Measurements from ENCODE around the gene SASH1. TPM values are rescaled to one million over a fixed set of nuclear protein-coding genes. Genes with fewer than 3 reads are reported as not detected.

Gene SASH1
- total and polyA plus RNA-seq, 9 of the 15 experiments (the other 6 are each of a cell fraction or from before 2014, with no cell fraction given) = 0.35 to 3.5 (median 1.6) TPM

- H3K9me1 ChIP-seq (ENCODE audit: control insufficient read depth, insufficient read depth, low read length) = no peaks in the 10 kb centered on the region
- 0 out of 2 replicates have a peak, but pooled peaks have one; percentile 4 for TF ChIP-seq CEBPB (tag; IDR thresholded peaks at IDR 0.05)
- TF ChIP-seq NFIX (CRISPR knock-in tag; IDR thresholded peaks at IDR 0.05; ENCODE audit: low read depth) = no peak
- 0 out of 2 replicates have a peak, but pooled peaks have one; percentile 2 for TF ChIP-seq KLF16 (IDR thresholded peaks at IDR 0.05)
- no peaks in the 10 kb centered on the region for H3K4me1 ChIP-seq (replicated peaks in 1 of 2; ENCODE audit: control insufficient read depth in 2 of 2, insufficient read depth in 2 of 2, low read length in 2 of 2)
- BruUV-seq (replicated peaks) = no TSS peak
- FAIRE-seq (no peak), DNase-seq (ENCODE audit: extremely low read depth in 1 of 4, low spot score in 3 of 4) (no peak), ATAC-seq (no peak)
- no peaks in the 10 kb centered on the region for H3K79me2 ChIP-seq (ENCODE audit: control insufficient read depth, insufficient read depth, low read length)
- POLR2A ChIA-PET = no interaction called here
- no peak overlapping the region for H3K4me2 ChIP-seq (ENCODE audit: insufficient read depth, low read length)
- no peaks in the 10 kb centered on the region for H4K20me1 ChIP-seq (replicated peaks; ENCODE audit: control insufficient read depth, insufficient read depth, low read length)
- no peak overlapping the region for H3K4me3 ChIP-seq
- H2AFZ ChIP-seq (ENCODE audit: low read depth, low read length) = no peak overlapping the region
- H3K27ac ChIP-seq (ENCODE audit: extremely low read depth, low read depth, low read length) = no peak overlapping the region
- 8% methylated on average over 5 of the region's 5 CpGs for WGBS (ENCODE audit: insufficient coverage, low coverage, missing lambda C conversion rate)
- H3K9me3 ChIP-seq (replicated peaks; ENCODE audit: control insufficient read depth, insufficient read depth, low read depth, low read length) = no peaks in the 10 kb centered on the region
- H3K9ac ChIP-seq (ENCODE audit: insufficient read depth in 1 of 2, low read depth in 2 of 2, low read length in 2 of 2) = no peak overlapping the region
- intact Hi-C loops (cut with micrococcal nuclease) = loop anchor here (2.0 to 10.0 kb wide), 2 partner anchors 320 to 958 kb away; no protein-coding TSS in a partner anchor
- peaks cover 9 to 13% of the 10 kb centered on the region in 2 experiments; a peak in 4 of 5 replicates for H3K27me3 ChIP-seq (ENCODE audit: control insufficient read depth in 2 of 2, insufficient read depth in 2 of 2, low read length in 2 of 2)
- H3K36me3 ChIP-seq (ENCODE audit: control insufficient read depth, insufficient read depth, low read length) = no peaks in the 10 kb centered on the region
- in situ Hi-C loops (cut with MboI) = no loop called here
- CTCF ChIA-PET (ENCODE audit: low intra/inter-chr PET ratio) = interaction anchor here (0.7 to 2.5 kb wide), 5 partner anchors 230 to 1073 kb away, joined by 3 to 12 read pairs (median 5); no protein-coding TSS in a partner anchor
These were observed 122.3 kb downstream of the SASH1 start for GRCh38 chr6:148465011-148465335.

- Histone ChIP-seq H3K36me3 (ENCODE audit: control insufficient read depth, insufficient read depth, low read length) (no peaks in the 10 kb centered on the region), H3K27ac (ENCODE audit: extremely low read depth, low read depth, low read length) (no peak overlapping the region), H3K4me1 (replicated peaks in 1 of 2; ENCODE audit: control insufficient read depth in 2 of 2, insufficient read depth in 2 of 2, low read length in 2 of 2) (no peaks in the 10 kb centered on the region), H3K4me2 (ENCODE audit: insufficient read depth, low read length) (no peak overlapping the region), H4K20me1 (replicated peaks; ENCODE audit: control insufficient read depth, insufficient read depth, low read length) (no peaks in the 10 kb centered on the region; the same call in 1 of the 2 replicates), H3K27me3 (ENCODE audit: control insufficient read depth in 2 of 2, insufficient read depth in 2 of 2, low read length in 2 of 2) (peaks cover 16 to 20% of the 10 kb centered on the region in 2 experiments), H3K9me3 (replicated peaks; ENCODE audit: control insufficient read depth, insufficient read depth, low read depth, low read length) (no peaks in the 10 kb centered on the region), H3K79me2 (ENCODE audit: control insufficient read depth, insufficient read depth, low read length) (no peaks in the 10 kb centered on the region), H2AFZ (ENCODE audit: low read depth, low read length) (no peak overlapping the region), H3K4me3 (no peak overlapping the region), H3K9ac (ENCODE audit: insufficient read depth in 1 of 2, low read depth in 2 of 2, low read length in 2 of 2) (no peak overlapping the region), H3K9me1 (ENCODE audit: control insufficient read depth, insufficient read depth, low read length) (no peaks in the 10 kb centered on the region)
- WGBS (ENCODE audit: insufficient coverage, low coverage, missing lambda C conversion rate) = 0% methylated on average over 6 of the region's 6 CpGs
- ATAC-seq (no peak), DNase-seq (ENCODE audit: extremely low read depth in 1 of 4, low spot score in 3 of 4) (no peak), FAIRE-seq (no peak)
- in situ Hi-C loops (cut with MboI) = no loop called here
- ChIA-PET POLR2A (interaction anchor here (0.7 kb wide), 1 partner anchor 509 kb away, joined by 3 read pairs; no protein-coding TSS in a partner anchor), CTCF (ENCODE audit: low intra/inter-chr PET ratio) (interaction anchor here (1.7 to 2.5 kb wide), 2 partner anchors 288 to 1074 kb away, joined by 5 to 12 read pairs; no protein-coding TSS in a partner anchor)
- no TSS peak for BruUV-seq (replicated peaks)
- intact Hi-C loops (cut with micrococcal nuclease) = loop anchor here (2.0 to 10.0 kb wide), 2 partner anchors 321 to 959 kb away; no protein-coding TSS in a partner anchor
- TF ChIP-seq ZBTB26 (CRISPR knock-in tag; IDR thresholded peaks at IDR 0.05) = no peak
- no peak for TF ChIP-seq NR2F6 (CRISPR knock-in tag; IDR thresholded peaks at IDR 0.05)
- no peak for TF ChIP-seq CHD4 (IDR thresholded peaks at IDR 0.05; ENCODE audit: insufficient read depth, insufficient replicate concordance, low read depth, low read length, poor library complexity, severe bottlenecking)
- TF ChIP-seq RAD21 (CRISPR knock-in tag; conservative IDR thresholded peaks at IDR 0.05 in 1 of 2, IDR thresholded peaks at IDR 0.05 in 1 of 2) = no peak
- TF ChIP-seq ZNF324 (CRISPR knock-in tag; IDR thresholded peaks at IDR 0.05) = no peak
- TF ChIP-seq TAL1 (IDR thresholded peaks at IDR 0.05) = no peak
- no peak for TF ChIP-seq TGIF2 (CRISPR knock-in tag; IDR thresholded peaks at IDR 0.05)
- no peak for TF ChIP-seq ATF2 (CRISPR knock-in tag; IDR thresholded peaks at IDR 0.05)
- no peak for TF ChIP-seq DACH1 (IDR thresholded peaks at IDR 0.05; ENCODE audit: partially characterized antibody)
- TF ChIP-seq SIX5 (IDR thresholded peaks at IDR 0.05; ENCODE audit: borderline replicate concordance in 1 of 2, insufficient read depth in 1 of 2, low read depth in 1 of 2, low read length in 2 of 2) = no peak
These were observed 123.0 kb downstream of the SASH1 start for GRCh38 chr6:148465670-148466069.
